PC-9 (cell line): ENCODE data around the gene MMP17. TPM values are rescaled to one million over a fixed set of nuclear protein-coding genes. Genes with fewer than 3 reads are reported as not detected.

Experiments
- BruUV-seq: library from RNA; stranded (reverse); fragments of 400-500 nt; replicated peaks from 2 replicates; lab custom pipeline; 2021; lab: Mats Ljungman, UMichigan
- CTCF ChIA-PET: fragments of 300-600 bp; sonication (Branson Sonifier 250); formaldehyde crosslinking; loops from one replicate; lab custom pipeline; 2022; ENCODE audit warnings: antibody characterized with exemption; lab: Charles Lee
- POLR2A ChIA-PET: fragments of 300-600 bp; sonication (Branson Sonifier 250); formaldehyde crosslinking; loops from one replicate; lab custom pipeline; 2022; ENCODE audit warnings: antibody characterized with exemption; ENCODE audit not compliant: unreplicated experiment; lab: Charles Lee
- DNase-seq, 2 experiments: peaks; one replicate each; pipeline versions ENCODE4 v3.0.0 to v3.0.0-alpha.2; 2015 to 2022; ENCODE audit warnings: mixed read lengths in 1 of 2
- H2AFZ ChIP-seq: fragments of 200-600 bp; sonication (generic); 2 replicates; pipeline ENCODE4 v1.8.1; 2017; ENCODE audit warnings: antibody characterized with exemption
- H3F3A ChIP-seq: fragments of 200-600 bp; sonication (generic); 2 replicates; pipeline ENCODE4 v1.8.1; 2017; ENCODE audit warnings: antibody characterized with exemption, mild to moderate bottlenecking, low read depth; ENCODE audit not compliant: insufficient read depth
- H3K27ac ChIP-seq: fragments of 200-600 bp; sonication (generic); 2 replicates; pipeline ENCODE4 v1.6.1; 2016; ENCODE audit warnings: mixed run types
- H3K27me3 ChIP-seq: fragments of 200-600 bp; sonication (generic); 2 replicates; pipeline ENCODE4 v1.6.1; 2016; ENCODE audit warnings: low read depth, mixed run types; ENCODE audit not compliant: insufficient read depth
- H3K36me3 ChIP-seq: fragments of 200-600 bp; sonication (generic); 2 replicates; pipeline ENCODE4 v1.6.1; 2016; ENCODE audit warnings: low read depth, mixed run types
- H3K4me1 ChIP-seq: fragments of 200-600 bp; sonication (generic); replicated peaks from 2 replicates; pipeline ENCODE4 v1.6.1; 2016; ENCODE audit warnings: mixed run types; ENCODE audit not compliant: insufficient read depth
- H3K4me2 ChIP-seq: fragments of 200-600 bp; sonication (generic); 2 replicates; pipeline ENCODE4 v1.6.1; 2017; ENCODE audit warnings: mixed run types
- H3K4me3 ChIP-seq: fragments of 200-600 bp; sonication (generic); 2 replicates; pipeline ENCODE4 v1.6.1; 2016; ENCODE audit warnings: mixed run types
- H3K79me2 ChIP-seq: fragments of 200-600 bp; sonication (generic); 2 replicates; pipeline ENCODE4 v1.6.1; 2017; ENCODE audit warnings: low read depth, mixed run types
- H3K9me2 ChIP-seq: fragments of 200-600 bp; sonication (generic); 2 replicates; pipeline ENCODE4 v1.8.1; 2017; ENCODE audit warnings: mild to moderate bottlenecking; ENCODE audit not compliant: insufficient read depth
- H3K9me3 ChIP-seq: fragments of 200-600 bp; sonication (generic); 2 replicates; pipeline ENCODE4 v1.8.1; 2016; ENCODE audit warnings: low read depth; ENCODE audit not compliant: insufficient read depth
- H4K20me1 ChIP-seq: fragments of 200-600 bp; sonication (generic); 2 replicates; pipeline ENCODE4 v1.8.1; 2017; ENCODE audit not compliant: insufficient read depth
- CTCF ChIP-seq: fragments of 200-600 bp; sonication (generic); conservative IDR thresholded peaks from 2 replicates; pipeline ENCODE4 v1.6.1; 2017; ENCODE audit warnings: mixed run types, antibody characterized with exemption, mild to moderate bottlenecking, moderate library complexity
- EZH2 ChIP-seq: fragments of 200-600 bp; sonication (generic); IDR thresholded peaks from 2 replicates; pipeline ENCODE4 v1.8.0; 2017; ENCODE audit warnings: antibody characterized with exemption, low read depth
- intact Hi-C: fragments of 100-400 bp; cut with micrococcal nuclease; formaldehyde crosslinking; loops from one replicate; pipeline ENCODE4 v1.10.0; 2022; ENCODE audit not compliant: unreplicated experiment
- total RNA-seq: library from RNA; stranded (reverse); gene quantifications from 2 replicates; pipeline ENCODE4 v1.2.3, GENCODE V29; 2021

Gene MMP17
- total RNA-seq, 1 experiment from 2014 or later, result 3.3 TPM

DNA sequence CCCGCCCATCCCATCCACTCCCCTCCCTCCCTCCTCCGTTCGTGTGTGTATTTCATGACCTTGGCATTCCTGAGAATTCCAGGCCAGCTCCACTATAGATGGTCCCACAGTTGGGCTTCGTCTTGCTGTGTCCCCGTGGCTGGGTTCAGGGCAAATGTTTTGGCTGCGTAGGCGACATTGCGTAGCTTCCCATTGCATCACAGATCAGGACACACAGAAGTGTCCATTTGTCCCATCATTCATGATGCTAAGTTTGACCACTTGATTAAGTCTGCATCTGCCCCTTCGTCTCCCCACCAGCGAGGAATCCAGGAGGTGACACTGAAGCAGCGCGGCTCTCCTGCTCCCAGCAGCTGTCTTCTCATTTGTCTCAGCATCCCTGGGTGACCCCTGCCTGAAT is 38.6 kb upstream of the MMP17 start:
- no peaks in the 10 kb centered on the region for H4K20me1 ChIP-seq
- BruUV-seq, result no TSS peak
- TF ChIP-seq EZH2, result no peak
- TF ChIP-seq CTCF, result no peak
- H3K4me2 ChIP-seq, result no peak overlapping the region
- intact Hi-C loops, result no loop called here
- H3F3A ChIP-seq, result peaks cover 14% of the 10 kb centered on the region
- no peaks in the 10 kb centered on the region for H3K79me2 ChIP-seq
- H3K4me3 ChIP-seq, result no peak overlapping the region
- peaks cover 5% of the 10 kb centered on the region for H3K4me1 ChIP-seq
- ChIA-PET CTCF (no interaction called here), POLR2A (no interaction called here)
- H3K27me3 ChIP-seq, result no peaks in the 10 kb centered on the region
- DNase-seq, result no peak
- H3K9me3 ChIP-seq, result no peaks in the 10 kb centered on the region
- no peak overlapping the region for H3K27ac ChIP-seq
- no peaks in the 10 kb centered on the region for H3K9me2 ChIP-seq
- peaks cover 19% of the 10 kb centered on the region for H3K36me3 ChIP-seq
- H2AFZ ChIP-seq, result no peak overlapping the region

DNA sequence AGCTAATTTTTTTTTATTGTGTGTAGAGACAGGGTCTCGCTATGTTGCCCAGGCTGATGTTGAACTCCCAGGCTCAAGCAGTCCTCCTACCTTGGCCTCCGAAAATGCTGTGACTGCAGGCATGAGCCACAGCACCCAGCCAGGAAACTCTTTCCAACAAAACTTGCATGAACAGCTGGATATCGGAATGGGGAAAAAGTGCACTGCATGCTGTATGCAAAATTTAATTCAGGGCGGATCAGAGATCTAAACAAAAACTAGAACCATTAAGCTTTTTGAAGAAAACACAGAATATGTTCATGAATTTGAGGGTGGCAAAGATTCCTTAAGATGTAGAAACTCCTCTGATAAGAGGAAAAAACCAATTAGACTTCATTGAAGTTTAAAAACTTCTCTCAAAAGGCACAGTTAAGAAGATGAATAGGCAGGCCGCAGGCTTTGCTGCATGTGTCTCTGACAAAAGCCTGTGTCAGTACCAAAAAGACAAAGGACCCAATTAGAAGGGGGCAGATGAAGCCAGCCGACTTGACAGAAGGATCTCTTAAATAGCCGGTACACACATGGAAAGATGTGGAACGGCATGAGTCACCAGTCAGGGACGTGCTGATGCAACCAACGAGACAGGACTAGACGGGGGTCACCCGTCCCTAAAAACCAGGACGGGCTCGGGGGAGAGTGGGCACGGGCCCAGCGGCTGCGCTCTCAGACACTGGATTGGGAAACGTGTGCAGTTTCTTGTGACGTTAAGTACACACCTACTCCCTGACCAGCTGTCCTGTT is 34.8 kb upstream of the MMP17 start:
- H3K4me1 ChIP-seq, result no peaks in the 10 kb centered on the region
- ChIA-PET CTCF (no interaction called here), POLR2A (no interaction called here)
- no peaks in the 10 kb centered on the region for H3K27me3 ChIP-seq
- peaks cover 8% of the 10 kb centered on the region for H3F3A ChIP-seq
- no TSS peak for BruUV-seq
- intact Hi-C loops, result no loop called here
- no peaks in the 10 kb centered on the region for H3K9me2 ChIP-seq
- no peaks in the 10 kb centered on the region for H3K9me3 ChIP-seq
- no peak overlapping the region for H3K4me3 ChIP-seq
- TF ChIP-seq CTCF (no peak), EZH2 (no peak)
- no peak overlapping the region for H2AFZ ChIP-seq
- no peak overlapping the region for H3K4me2 ChIP-seq
- H3K27ac ChIP-seq, result no peak overlapping the region
- no peaks in the 10 kb centered on the region for H3K79me2 ChIP-seq
- no peak for DNase-seq
- peaks cover 9% of the 10 kb centered on the region; the same call in 1 of the 2 replicates for H3K36me3 ChIP-seq
- no peaks in the 10 kb centered on the region for H4K20me1 ChIP-seq

DNA sequence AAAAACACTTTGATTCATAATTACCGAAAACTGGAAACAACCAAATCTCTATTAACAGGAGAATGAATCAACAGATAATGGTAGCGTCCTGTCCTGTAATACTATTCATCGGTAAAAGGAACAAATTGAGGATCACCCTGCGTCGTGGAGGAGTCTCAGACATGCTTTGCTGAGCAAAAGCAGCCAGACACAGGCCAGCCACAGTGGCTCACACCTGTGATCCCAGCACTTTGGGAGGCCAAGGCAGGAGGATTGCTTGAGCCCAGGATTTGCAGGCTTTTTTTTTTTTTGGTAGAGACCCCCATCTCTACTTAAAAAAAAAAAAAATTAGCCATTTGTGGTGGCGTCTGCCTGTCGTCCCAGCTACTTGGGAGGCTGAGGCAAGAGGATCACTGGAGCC is 34.1 kb upstream of the MMP17 start:
- no peak overlapping the region for H3K4me2 ChIP-seq
- H3K36me3 ChIP-seq, result peaks cover 9% of the 10 kb centered on the region; the same call in 1 of the 2 replicates
- H3K9me3 ChIP-seq, result no peaks in the 10 kb centered on the region
- no peaks in the 10 kb centered on the region for H3K4me1 ChIP-seq
- H3K27ac ChIP-seq, result no peak overlapping the region
- no peaks in the 10 kb centered on the region for H3K27me3 ChIP-seq
- CTCF ChIA-PET, result no interaction called here
- TF ChIP-seq EZH2 (no peak), CTCF (no peak)
- DNase-seq, result no peak
- H4K20me1 ChIP-seq, result no peaks in the 10 kb centered on the region
- H3F3A ChIP-seq, result peaks cover 8% of the 10 kb centered on the region
- no peak overlapping the region for H2AFZ ChIP-seq
- H3K9me2 ChIP-seq, result no peaks in the 10 kb centered on the region
- no TSS peak for BruUV-seq
- POLR2A ChIA-PET, result no interaction called here
- H3K4me3 ChIP-seq, result no peak overlapping the region
- intact Hi-C loops, result no loop called here
- H3K79me2 ChIP-seq, result no peaks in the 10 kb centered on the region
